Retinal pigment epithelial cell (primary cell): ENCODE measurements around the gene RABGGTA.

Experiments used
- DNase-seq: peaks from one replicate; pipeline ENCODE4 v3.0.0-alpha.2; 2010; ENCODE audit warnings: low read depth
- H3K4me3 ChIP-seq: 2 replicates; pipeline ENCODE4 v1.5.1; 2011; ENCODE audit warnings: mild to moderate bottlenecking, low read length, control low read depth, moderate library complexity
- CTCF ChIP-seq: conservative IDR thresholded peaks from 2 replicates; pipeline ENCODE4 v1.5.1; 2011; ENCODE audit warnings: low read depth, low read length, control low read depth, inconsistent platforms

Gene RABGGTA

GRCh38 chr14:24274101-24274543, 2.7 kb upstream of the RABGGTA start:
- peak; percentile 89 for DNase-seq
- H3K4me3 ChIP-seq: no peak overlapping the region
- TF ChIP-seq CTCF: no peak

GRCh38 chr14:24273422-24273998, 2.1 kb upstream of the RABGGTA start:
- DNase-seq: no peak
- H3K4me3 ChIP-seq: no peak overlapping the region
- peak; percentile 49 for TF ChIP-seq CTCF

- no peak overlapping the region for H3K4me3 ChIP-seq
- no peak for DNase-seq
- no peak for TF ChIP-seq CTCF
Measured at GRCh38 chr14:24272467-24272866, 1.1 kb upstream of the RABGGTA start.

- TF ChIP-seq CTCF: no peak
- no peak for DNase-seq
Measured at GRCh38 chr14:24271834-24272263, 452 bp upstream of the RABGGTA start.

GRCh38 chr14:24270537-24271133, 762 bp downstream of the RABGGTA start:
- no peak for TF ChIP-seq CTCF
- peak overlapping the region; percentile 86 for H3K4me3 ChIP-seq
- no peak for DNase-seq

More at GRCh38 chr14:24271834-24272263, 452 bp upstream of the RABGGTA start:
- H3K4me3 ChIP-seq: peak overlapping the region; percentile 86

DNA sequence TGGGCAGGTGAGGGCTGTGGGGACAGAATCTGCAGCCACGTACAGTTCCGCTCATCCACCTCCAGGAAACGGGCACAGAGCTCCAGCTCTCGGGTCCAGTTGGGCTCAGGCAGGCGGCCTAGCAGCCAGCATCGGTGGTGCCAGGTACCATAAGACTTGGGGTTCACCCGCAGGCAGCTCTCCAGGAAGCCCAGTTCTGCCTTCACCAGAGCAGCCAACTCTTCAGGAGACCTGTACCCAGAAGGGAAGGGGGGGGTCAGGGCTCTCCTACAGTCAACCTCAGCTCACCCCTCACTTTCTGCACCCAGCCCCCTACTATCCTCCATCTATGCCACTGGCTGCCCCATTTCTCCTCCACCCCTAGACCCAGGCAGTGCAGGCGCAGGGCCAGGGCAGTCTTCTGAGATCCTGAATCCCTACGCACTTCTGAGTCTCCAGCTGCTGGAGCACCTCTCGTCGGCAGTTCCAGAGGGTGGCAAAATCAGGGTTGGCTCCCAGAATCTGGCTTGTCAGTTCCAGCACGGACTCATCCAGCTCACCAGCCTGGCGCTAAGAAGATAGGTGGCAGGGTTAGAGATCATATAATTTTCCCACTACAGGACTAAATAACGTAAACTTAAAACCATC, 1.4 kb downstream of the RABGGTA start:
- TF ChIP-seq CTCF: no peak
- H3K4me3 ChIP-seq: no peak overlapping the region
- no peak for DNase-seq

DNA sequence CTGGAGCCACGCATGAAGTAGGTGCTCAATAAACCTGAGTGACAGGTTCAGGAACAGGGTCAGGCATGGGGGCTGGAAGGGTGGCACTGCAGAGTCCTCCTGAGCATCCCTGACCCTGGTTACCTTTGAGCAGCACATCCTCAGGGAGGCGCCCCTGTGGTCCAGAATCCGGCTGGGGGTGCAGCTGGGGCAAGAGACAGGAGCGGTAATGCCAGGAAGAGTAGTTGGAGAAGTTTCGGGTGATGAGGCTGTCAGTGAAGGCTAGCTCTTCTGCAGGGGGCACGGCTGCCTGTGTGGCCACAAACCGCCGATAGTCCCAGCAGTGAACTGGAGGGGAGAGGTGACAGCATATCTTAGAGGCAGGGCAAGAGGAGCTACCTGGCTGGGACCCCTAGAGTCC, 2.0 kb downstream of the RABGGTA start:
- DNase-seq: no peak
- no peak for TF ChIP-seq CTCF
- H3K4me3 ChIP-seq: no peak overlapping the region
